HFFc6 (cell line): ENCODE results near the gene UBE4A. TPM values are rescaled to one million over a fixed set of nuclear protein-coding genes. Genes with fewer than 3 reads are reported as not detected.

ENCODE experiments used
- DNase-seq: peaks from one replicate; pipeline ENCODE4 v3.0.0-alpha.2; 2018
- H3K27ac Mint-ChIP-seq: 2 replicates; pipeline ENCODE4 v1.8.0; 2020; ENCODE audit warnings: mild to moderate bottlenecking, mixed read lengths
- H3K27me3 Mint-ChIP-seq: 2 replicates; pipeline ENCODE4 v1.8.0; 2021; ENCODE audit warnings: mild to moderate bottlenecking, moderate library complexity, mixed read lengths; ENCODE audit not compliant: insufficient read depth
- H3K36me3 Mint-ChIP-seq: 2 replicates; pipeline ENCODE4 v1.8.0; 2021; ENCODE audit warnings: low read depth, mixed read lengths
- H3K4me1 Mint-ChIP-seq: 2 replicates; pipeline ENCODE4 v1.8.0; 2020; ENCODE audit warnings: low read depth, mixed read lengths
- H3K4me3 Mint-ChIP-seq: 2 replicates; pipeline ENCODE4 v1.8.0; 2020; ENCODE audit warnings: mild to moderate bottlenecking, moderate library complexity, mixed read lengths
- H3K9me3 Mint-ChIP-seq: 2 replicates; pipeline ENCODE4 v1.8.0; 2020; ENCODE audit warnings: mild to moderate bottlenecking, mixed read lengths
- CTCF ChIP-seq: fragments of 200-600 bp; sonication (generic); IDR thresholded peaks from 2 replicates; pipeline ENCODE4 v1.5.0; 2021; ENCODE audit warnings: antibody characterized with exemption, mild to moderate bottlenecking
- total RNA-seq, 6 experiments: library from RNA; stranded (reverse); fragmentation: NEBNext Ultra II Directional; extraction: Animal tissue kit (Norgen Biotek cat#: 25700); gene quantifications; 2 replicates in 1 of 6; 3 replicates in 5 of 6; pipeline ENCODE4 v1.2.3, GENCODE V29; 2021

The UBE4A gene
- total RNA-seq, 6 experiments from 2014 or later = 46.2 to 62.7 (median 54.1) TPM

- no peak for DNase-seq
- Mint-ChIP-seq H3K4me3 (no peak overlapping the region), H3K9me3 (no peaks in the 10 kb centered on the region), H3K27ac (no peak overlapping the region), H3K27me3 (peaks cover 2% of the 10 kb centered on the region; the same call in 1 of the 2 replicates), H3K4me1 (peaks cover 83% of the 10 kb centered on the region), H3K36me3 (0 out of 2 replicates have a peak, but pooled peaks cover 11% of the 10 kb centered on the region)
- TF ChIP-seq CTCF = no peak
Measured at GRCh38 chr11:118443590-118444218, 84.3 kb downstream of the UBE4A start.

- DNase-seq = no peak
- TF ChIP-seq CTCF = no peak
- Mint-ChIP-seq H3K36me3 (0 out of 2 replicates have a peak, but pooled peaks cover 7% of the 10 kb centered on the region), H3K27ac (peak overlapping the region; percentile 22; the same call in 1 of the 2 replicates), H3K27me3 (peaks cover 2% of the 10 kb centered on the region; the same call in 1 of the 2 replicates), H3K4me3 (no peak overlapping the region), H3K9me3 (no peaks in the 10 kb centered on the region), H3K4me1 (peaks cover 61% of the 10 kb centered on the region)
Measured at GRCh38 chr11:118447423-118447822, 88.0 kb downstream of the UBE4A start.

- H3K27me3 Mint-ChIP-seq = peaks cover 2% of the 10 kb centered on the region; the same call in 1 of the 2 replicates
- H3K4me3 Mint-ChIP-seq = no peak overlapping the region
- H3K27ac Mint-ChIP-seq = peak overlapping the region; percentile 12; the same call in 1 of the 2 replicates
Measured at GRCh38 chr11:118448294-118448693, 88.9 kb downstream of the UBE4A start.

More at GRCh38 chr11:118448294-118448693, 88.9 kb downstream of the UBE4A start:
- no peak for TF ChIP-seq CTCF
- H3K9me3 Mint-ChIP-seq = no peaks in the 10 kb centered on the region
- DNase-seq = peak; percentile 25
- peaks cover 52% of the 10 kb centered on the region for H3K4me1 Mint-ChIP-seq
- H3K36me3 Mint-ChIP-seq = peaks cover 7% of the 10 kb centered on the region; the same call in 1 of the 2 replicates

Other genes starting within 250 kb of the UBE4A start
- gene SCN4B, start 206.8 kb upstream of the UBE4A start, total RNA-seq = under 1 TPM in 2 of 6 experiments, not detected in 4; 0.07 to 0.10 TPM
- gene SCN2B, start 183.0 kb upstream of the UBE4A start, total RNA-seq = not detected
- gene JAML, start 134.6 kb upstream of the UBE4A start, total RNA-seq = not detected
- under 1 TPM in 2 of 6 experiments, not detected in 4; 0.21 to 0.33 TPM for gene MPZL3, start 107.2 kb upstream of the UBE4A start, total RNA-seq
- gene MPZL2, start 95.3 kb upstream of the UBE4A start, total RNA-seq = not detected
- not detected for gene CD3E, start 54.9 kb upstream of the UBE4A start, total RNA-seq
- not detected for gene CD3D, start 16.9 kb upstream of the UBE4A start, total RNA-seq
- gene CD3G, start 15.3 kb upstream of the UBE4A start, total RNA-seq = not detected
- 100 to 1,000 TPM; 196 to 275 (median 223) TPM for gene ATP5MG, start 42.0 kb downstream of the UBE4A start, total RNA-seq
- gene KMT2A, start 76.9 kb downstream of the UBE4A start, total RNA-seq = 10 to 100 TPM; 29.3 to 39.3 (median 34.4) TPM
- gene TTC36, start 167.9 kb downstream of the UBE4A start, total RNA-seq = under 1 TPM in 5 of 6 experiments, not detected in 1; 0.25 to 0.88 (median 0.52) TPM
- gene TMEM25, start 171.6 kb downstream of the UBE4A start, total RNA-seq = 10 to 100 TPM; 10.8 to 17.1 (median 14.0) TPM
- 10 to 100 TPM; 17.3 to 22.4 (median 20.2) TPM for gene IFT46, start 206.3 kb downstream of the UBE4A start, total RNA-seq
- gene ARCN1, start 212.8 kb downstream of the UBE4A start, total RNA-seq = 100 to 1,000 TPM; 271 to 331 (median 319) TPM
- gene PHLDB1, start 248.0 kb downstream of the UBE4A start, total RNA-seq = 100 to 1,000 TPM; 106 to 121 (median 114) TPM